ENCODE data around the gene SLIT3. TPM values are rescaled to one million over a fixed set of nuclear protein-coding genes. Genes with fewer than 3 reads are reported as not detected.

Gene SLIT3
- total RNA-seq, 1 experiment from 2014 or later, result not detected

DNA sequence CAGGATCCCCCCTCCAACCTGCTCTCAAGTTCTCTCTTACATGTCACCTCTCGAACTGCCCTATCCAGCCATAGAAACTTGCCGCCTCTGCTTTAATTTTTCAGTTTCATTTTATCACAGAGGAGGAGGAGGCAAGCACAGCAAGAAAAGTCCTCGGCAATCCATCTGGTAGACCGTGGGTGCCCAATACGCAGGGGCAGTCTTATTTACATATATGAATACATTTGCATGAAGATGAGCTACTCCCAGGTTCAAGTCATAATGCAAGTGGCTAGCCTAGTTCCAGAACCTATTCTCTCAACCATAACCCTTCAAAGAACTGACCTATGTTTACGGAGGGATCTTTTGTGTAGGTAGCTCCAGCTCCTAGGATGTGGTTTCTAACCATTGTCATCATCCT is 498.6 kb downstream of the SLIT3 start:
- Histone ChIP-seq H2AFZ (no peak overlapping the region), H3K4me2 (no peak overlapping the region), H3K9me3 (ENCODE audit: insufficient read depth, low read depth) (no peaks in the 10 kb centered on the region), H3K4me3 (no peak overlapping the region), H3K4me1 (replicated peaks; ENCODE audit: insufficient read depth) (no peaks in the 10 kb centered on the region), H3K27ac (no peak overlapping the region), H3K27me3 (ENCODE audit: insufficient read depth, low read depth) (peaks cover 76% of the 10 kb centered on the region), H3K9me2 (ENCODE audit: insufficient read depth) (no peaks in the 10 kb centered on the region), H3F3A (ENCODE audit: insufficient read depth, low read depth) (no peaks in the 10 kb centered on the region), H3K79me2 (ENCODE audit: low read depth) (no peaks in the 10 kb centered on the region), H3K36me3 (ENCODE audit: low read depth) (no peaks in the 10 kb centered on the region), H4K20me1 (ENCODE audit: insufficient read depth) (no peaks in the 10 kb centered on the region)
- TF ChIP-seq EZH2 (IDR thresholded peaks at IDR 0.05; ENCODE audit: low read depth) (no peak), CTCF (conservative IDR thresholded peaks at IDR 0.05) (no peak)
- BruUV-seq (replicated peaks), result no TSS peak
- ChIA-PET CTCF (no interaction called here), POLR2A (ENCODE audit: unreplicated experiment) (no interaction called here)
- intact Hi-C loops (cut with micrococcal nuclease; ENCODE audit: unreplicated experiment), result no loop called here
- no peak for DNase-seq

DNA sequence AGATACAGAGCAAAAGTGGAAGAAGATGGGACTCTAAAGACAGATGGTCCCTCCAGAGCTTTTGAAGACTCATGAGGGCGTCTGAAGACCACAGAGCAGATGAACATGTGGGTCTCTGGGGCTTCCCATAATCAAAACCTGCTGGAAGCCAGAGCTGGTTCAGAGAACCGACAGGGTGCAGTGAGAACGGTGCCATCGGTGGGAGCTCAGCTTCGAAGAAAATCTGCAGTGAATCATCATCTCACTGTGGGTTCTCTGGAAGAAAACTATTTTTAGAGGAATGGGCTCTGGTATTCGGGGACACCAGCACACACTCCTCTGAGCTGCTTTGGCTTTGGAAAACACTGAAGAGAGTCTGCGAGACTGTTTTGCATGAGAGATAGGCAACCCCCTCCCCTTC is 499.4 kb downstream of the SLIT3 start:
- H2AFZ ChIP-seq, result no peak overlapping the region
- BruUV-seq (replicated peaks), result no TSS peak
- H3K27ac ChIP-seq, result no peak overlapping the region
- H3K27me3 ChIP-seq (ENCODE audit: insufficient read depth, low read depth), result peaks cover 77% of the 10 kb centered on the region
- H3K4me1 ChIP-seq (replicated peaks; ENCODE audit: insufficient read depth), result no peaks in the 10 kb centered on the region
- no peaks in the 10 kb centered on the region for H3K79me2 ChIP-seq (ENCODE audit: low read depth)
- H3F3A ChIP-seq (ENCODE audit: insufficient read depth, low read depth), result no peaks in the 10 kb centered on the region
- CTCF ChIA-PET, result no interaction called here
- H4K20me1 ChIP-seq (ENCODE audit: insufficient read depth), result no peaks in the 10 kb centered on the region
- no peak overlapping the region for H3K4me2 ChIP-seq
- intact Hi-C loops (cut with micrococcal nuclease; ENCODE audit: unreplicated experiment), result no loop called here
- POLR2A ChIA-PET (ENCODE audit: unreplicated experiment), result no interaction called here
- no peak overlapping the region for H3K4me3 ChIP-seq
- no peaks in the 10 kb centered on the region for H3K36me3 ChIP-seq (ENCODE audit: low read depth)
- no peaks in the 10 kb centered on the region for H3K9me3 ChIP-seq (ENCODE audit: insufficient read depth, low read depth)
- no peak for DNase-seq
- TF ChIP-seq CTCF (conservative IDR thresholded peaks at IDR 0.05) (no peak), EZH2 (IDR thresholded peaks at IDR 0.05; ENCODE audit: low read depth) (no peak)
- no peaks in the 10 kb centered on the region for H3K9me2 ChIP-seq (ENCODE audit: insufficient read depth)

DNA sequence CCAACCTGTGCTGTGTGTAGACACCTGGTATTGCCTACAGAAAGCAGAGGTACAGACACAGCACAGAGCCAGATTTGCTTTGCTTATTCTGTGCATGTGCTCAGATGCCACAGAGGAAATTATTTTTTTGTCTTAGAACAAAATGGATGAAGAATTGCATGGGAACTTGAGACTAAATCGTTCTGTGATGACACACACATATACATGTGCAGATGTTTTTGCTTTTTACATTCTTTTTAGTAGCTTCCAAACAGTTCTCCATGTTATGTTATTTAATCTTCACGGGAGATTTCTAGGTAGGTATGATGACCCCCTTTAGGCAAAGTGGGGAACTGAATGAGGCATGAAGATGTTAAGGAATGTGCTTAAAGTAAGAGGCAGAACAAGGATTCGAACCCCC is 500.2 kb downstream of the SLIT3 start:
- H2AFZ ChIP-seq, result no peak overlapping the region
- H3K4me2 ChIP-seq, result no peak overlapping the region
- H3K4me1 ChIP-seq (replicated peaks; ENCODE audit: insufficient read depth), result no peaks in the 10 kb centered on the region
- no peak overlapping the region for H3K27ac ChIP-seq
- DNase-seq, result no peak
- TF ChIP-seq CTCF (conservative IDR thresholded peaks at IDR 0.05) (no peak), EZH2 (IDR thresholded peaks at IDR 0.05; ENCODE audit: low read depth) (no peak)
- ChIA-PET POLR2A (ENCODE audit: unreplicated experiment) (no interaction called here), CTCF (no interaction called here)
- H3K4me3 ChIP-seq, result no peak overlapping the region
- H3K36me3 ChIP-seq (ENCODE audit: low read depth), result no peaks in the 10 kb centered on the region
- no peaks in the 10 kb centered on the region for H4K20me1 ChIP-seq (ENCODE audit: insufficient read depth)
- no peaks in the 10 kb centered on the region for H3K79me2 ChIP-seq (ENCODE audit: low read depth)
- H3F3A ChIP-seq (ENCODE audit: insufficient read depth, low read depth), result no peaks in the 10 kb centered on the region
- no peaks in the 10 kb centered on the region for H3K9me2 ChIP-seq (ENCODE audit: insufficient read depth)
- intact Hi-C loops (cut with micrococcal nuclease; ENCODE audit: unreplicated experiment), result no loop called here
- H3K27me3 ChIP-seq (ENCODE audit: insufficient read depth, low read depth), result peaks cover 77% of the 10 kb centered on the region
- no peaks in the 10 kb centered on the region for H3K9me3 ChIP-seq (ENCODE audit: insufficient read depth, low read depth)
- BruUV-seq (replicated peaks), result no TSS peak

Data from PC-9 (cell line).